GM12864 (cell line): Measurements from ENCODE around the gene INO80B.
A peak's percentile ranks its signal among the peaks of the same experiment; 100 is the strongest.

Experiments used
- DNase-seq: peaks from one replicate; pipeline ENCODE4 v3.0.0-alpha.2; 2011; ENCODE audit warnings: low read depth
- H3K4me3 ChIP-seq: 2 replicates; pipeline ENCODE4 v1.5.1; 2011; ENCODE audit warnings: mild to moderate bottlenecking, low read depth, low read length, control low read depth
- CTCF ChIP-seq: IDR thresholded peaks from 2 replicates; pipeline ENCODE4 v1.5.1; 2011; ENCODE audit warnings: low read depth, mild to moderate bottlenecking, moderate library complexity, low read length, control low read depth, inconsistent platforms; ENCODE audit errors: missing control alignments

Gene INO80B

GRCh38 chr2:74502720-74503505, 48.0 kb downstream of the INO80B start:
- TF ChIP-seq CTCF: peak; percentile 43
- DNase-seq: no peak
- peak overlapping the region; percentile 55 for H3K4me3 ChIP-seq

GRCh38 chr2:74503506-74504475, 48.9 kb downstream of the INO80B start:
- no peak for TF ChIP-seq CTCF
- DNase-seq: no peak
- peak overlapping the region; percentile 55 for H3K4me3 ChIP-seq

GRCh38 chr2:74504591-74504990, 49.7 kb downstream of the INO80B start:
- H3K4me3 ChIP-seq: no peak overlapping the region
- no peak for TF ChIP-seq CTCF
- DNase-seq: no peak

GRCh38 chr2:74505448-74506246, 50.8 kb downstream of the INO80B start:
- no peak for TF ChIP-seq CTCF
- no peak overlapping the region for H3K4me3 ChIP-seq
- no peak for DNase-seq

GRCh38 chr2:74507145-74507925, 52.4 kb downstream of the INO80B start, which contains the start of gene PCGF1:
Gene PCGF1 (minus strand): TSS chr2:74507695. CDS start chr2:74507668, 27 bp downstream.
- peak; percentile 96 for DNase-seq
- TF ChIP-seq CTCF: peak; percentile 57
- peak within 1 kb of the TSS; percentile 79 for H3K4me3 ChIP-seq
